Activated CD8-positive, alpha-beta memory T cell treated with anti-CD3 and anti-CD28 coated beads, Interleukin-2, amount 10 ng/mL, durations not matched to agents 7 days and 5 days (primary cell): ENCODE measurements around the gene LRRC28. TPM values are rescaled to one million over a fixed set of nuclear protein-coding genes. Genes with fewer than 3 reads are reported as not detected.

ENCODE experiments used
- ATAC-seq: fragments of 150-1000 bp; cut with Tn5 transposase; one replicate; pipeline ENCODE4 v1.10.0; 2021; ENCODE audit warnings: moderate library complexity
- CTCF ChIA-PET: fragments of 350-600 bp; sonication (Branson Sonifier 250); formaldehyde crosslinking; loops from one replicate; lab custom pipeline; 2021; ENCODE audit warnings: antibody characterized with exemption; lab: Charles Lee
- DNase-seq: peaks from one replicate; pipeline ENCODE4 v3.0.0-alpha.2; 2020
- H3K27ac Mint-ChIP-seq: one replicate; pipeline ENCODE4 v1.8.0; 2021; ENCODE audit warnings: mild to moderate bottlenecking, mixed read lengths
- H3K27me3 Mint-ChIP-seq: one replicate; pipeline ENCODE4 v1.8.0; 2021; ENCODE audit warnings: mixed read lengths
- H3K36me3 Mint-ChIP-seq: one replicate; pipeline ENCODE4 v1.8.0; 2021; ENCODE audit warnings: mild to moderate bottlenecking, mixed read lengths
- H3K4me1 Mint-ChIP-seq: one replicate; pipeline ENCODE4 v1.8.0; 2021; ENCODE audit warnings: mixed read lengths
- H3K4me3 Mint-ChIP-seq: one replicate; pipeline ENCODE4 v1.8.0; 2021; ENCODE audit warnings: mild to moderate bottlenecking, moderate library complexity, mixed read lengths
- H3K9me3 Mint-ChIP-seq: one replicate; pipeline ENCODE4 v1.8.0; 2022; ENCODE audit warnings: low read depth, mixed read lengths
- total RNA-seq, 2 experiments: library from RNA; stranded (reverse); gene quantifications; one replicate each; pipeline ENCODE4 v1.2.3, GENCODE V29; 2021

Gene LRRC28
- total RNA-seq, 2 experiments from 2014 or later = 21.2 to 21.7 TPM

GRCh38 chr15:99343881-99344551 is 92.7 kb downstream of the LRRC28 start:
- ATAC-seq = peak; percentile 36
- Mint-ChIP-seq H3K36me3 (no peaks in the 10 kb centered on the region), H3K4me3 (no peak overlapping the region), H3K27ac (no peak overlapping the region), H3K9me3 (no peaks in the 10 kb centered on the region), H3K4me1 (peaks cover 7% of the 10 kb centered on the region), H3K27me3 (no peaks in the 10 kb centered on the region)
- DNase-seq = no peak
- CTCF ChIA-PET = interaction anchor here (2.7 kb wide), 1 partner anchor 360 kb away, joined by 13 read pairs; no protein-coding TSS in a partner anchor

- ATAC-seq = no peak
- peaks cover 7% of the 10 kb centered on the region for H3K4me1 Mint-ChIP-seq
- CTCF ChIA-PET = interaction anchor here (2.7 kb wide), 1 partner anchor 360 kb away, joined by 13 read pairs; no protein-coding TSS in a partner anchor
- H3K27ac Mint-ChIP-seq = no peak overlapping the region
- H3K9me3 Mint-ChIP-seq = no peaks in the 10 kb centered on the region
- no peak for DNase-seq
- H3K36me3 Mint-ChIP-seq = peaks cover 3% of the 10 kb centered on the region
- H3K4me3 Mint-ChIP-seq = no peak overlapping the region
- H3K27me3 Mint-ChIP-seq = no peaks in the 10 kb centered on the region
Measured at GRCh38 chr15:99344639-99345038, 93.4 kb downstream of the LRRC28 start.

GRCh38 chr15:99345242-99345641 is 94.0 kb downstream of the LRRC28 start:
- no peak for ATAC-seq

GRCh38 chr15:99345832-99346462 is 94.7 kb downstream of the LRRC28 start:
- Mint-ChIP-seq H3K4me3 (no peak overlapping the region), H3K36me3 (peaks cover 3% of the 10 kb centered on the region), H3K4me1 (peaks cover 7% of the 10 kb centered on the region), H3K9me3 (no peaks in the 10 kb centered on the region), H3K27ac (no peak overlapping the region), H3K27me3 (no peaks in the 10 kb centered on the region)
- no peak for DNase-seq
- CTCF ChIA-PET = interaction anchor here (1.5 kb wide), 1 partner anchor 15 kb away, joined by 3 read pairs; no protein-coding TSS in a partner anchor
- ATAC-seq = no peak

More at GRCh38 chr15:99345242-99345641, 94.0 kb downstream of the LRRC28 start:
- no peaks in the 10 kb centered on the region for H3K9me3 Mint-ChIP-seq
- no peak overlapping the region for H3K27ac Mint-ChIP-seq
- no peak overlapping the region for H3K4me3 Mint-ChIP-seq
- H3K36me3 Mint-ChIP-seq = peaks cover 3% of the 10 kb centered on the region
- H3K27me3 Mint-ChIP-seq = no peaks in the 10 kb centered on the region
- DNase-seq = no peak
- peaks cover 7% of the 10 kb centered on the region for H3K4me1 Mint-ChIP-seq
- CTCF ChIA-PET = no interaction called here

GRCh38 chr15:99347574-99347973 is 96.3 kb downstream of the LRRC28 start:
- no peak overlapping the region for H3K27ac Mint-ChIP-seq
- no peak for DNase-seq
- CTCF ChIA-PET = no interaction called here
- no peaks in the 10 kb centered on the region for H3K9me3 Mint-ChIP-seq
- H3K4me3 Mint-ChIP-seq = no peak overlapping the region
- no peak for ATAC-seq
- peaks cover 3% of the 10 kb centered on the region for H3K36me3 Mint-ChIP-seq
- H3K27me3 Mint-ChIP-seq = no peaks in the 10 kb centered on the region
- peaks cover 7% of the 10 kb centered on the region for H3K4me1 Mint-ChIP-seq

GRCh38 chr15:99348412-99348811 is 97.1 kb downstream of the LRRC28 start:
- CTCF ChIA-PET = interaction anchor here (1.1 kb wide), 1 partner anchor 356 kb away, joined by 3 read pairs; no protein-coding TSS in a partner anchor
- no peak overlapping the region for H3K27ac Mint-ChIP-seq
- H3K4me3 Mint-ChIP-seq = no peak overlapping the region
- H3K36me3 Mint-ChIP-seq = peaks cover 3% of the 10 kb centered on the region
- H3K9me3 Mint-ChIP-seq = no peaks in the 10 kb centered on the region
- ATAC-seq = no peak
- no peak for DNase-seq
- H3K4me1 Mint-ChIP-seq = peaks cover 7% of the 10 kb centered on the region
- no peaks in the 10 kb centered on the region for H3K27me3 Mint-ChIP-seq

GRCh38 chr15:99350408-99350807 is 99.1 kb downstream of the LRRC28 start:
- no peak for ATAC-seq
- Mint-ChIP-seq H3K27ac (no peak overlapping the region), H3K27me3 (no peaks in the 10 kb centered on the region), H3K9me3 (no peaks in the 10 kb centered on the region), H3K4me3 (no peak overlapping the region), H3K4me1 (no peaks in the 10 kb centered on the region), H3K36me3 (peaks cover 4% of the 10 kb centered on the region)
- CTCF ChIA-PET = interaction anchor here (0.9 kb wide), 1 partner anchor 9 kb away, joined by 3 read pairs; no protein-coding TSS in a partner anchor
- DNase-seq = no peak

- peaks cover 4% of the 10 kb centered on the region for H3K4me1 Mint-ChIP-seq
- ATAC-seq = no peak
- DNase-seq = no peak
- H3K27me3 Mint-ChIP-seq = no peaks in the 10 kb centered on the region
- CTCF ChIA-PET = no interaction called here
- H3K36me3 Mint-ChIP-seq = peaks cover 11% of the 10 kb centered on the region
- no peak overlapping the region for H3K27ac Mint-ChIP-seq
- no peak overlapping the region for H3K4me3 Mint-ChIP-seq
- H3K9me3 Mint-ChIP-seq = no peaks in the 10 kb centered on the region
Measured at GRCh38 chr15:99359769-99360168, 108.5 kb downstream of the LRRC28 start.

- CTCF ChIA-PET = interaction anchor here (0.8 to 1.0 kb wide), 3 partner anchors 8 to 341 kb away, joined by 3 read pairs; no protein-coding TSS in a partner anchor
- H3K9me3 Mint-ChIP-seq = peaks cover 3% of the 10 kb centered on the region
- peaks cover 16% of the 10 kb centered on the region for H3K36me3 Mint-ChIP-seq
- DNase-seq = no peak
- no peaks in the 10 kb centered on the region for H3K27me3 Mint-ChIP-seq
- ATAC-seq = no peak
- H3K27ac Mint-ChIP-seq = no peak overlapping the region
- H3K4me3 Mint-ChIP-seq = no peak overlapping the region
- peaks cover 4% of the 10 kb centered on the region for H3K4me1 Mint-ChIP-seq
Measured at GRCh38 chr15:99361545-99362185, 110.4 kb downstream of the LRRC28 start.

GRCh38 chr15:99365242-99365641 is 114.0 kb downstream of the LRRC28 start:
- CTCF ChIA-PET = no interaction called here
- no peak for DNase-seq
- Mint-ChIP-seq H3K4me1 (peaks cover 7% of the 10 kb centered on the region), H3K36me3 (peaks cover 40% of the 10 kb centered on the region), H3K4me3 (no peak overlapping the region), H3K27me3 (no peaks in the 10 kb centered on the region), H3K9me3 (peaks cover 8% of the 10 kb centered on the region), H3K27ac (no peak overlapping the region)
- no peak for ATAC-seq

- peaks cover 9% of the 10 kb centered on the region for H3K4me1 Mint-ChIP-seq
- H3K27me3 Mint-ChIP-seq = no peaks in the 10 kb centered on the region
- H3K36me3 Mint-ChIP-seq = peaks cover 41% of the 10 kb centered on the region
- H3K9me3 Mint-ChIP-seq = peaks cover 8% of the 10 kb centered on the region
- DNase-seq = no peak
- CTCF ChIA-PET = no interaction called here
- H3K4me3 Mint-ChIP-seq = no peak overlapping the region
- ATAC-seq = no peak
- no peak overlapping the region for H3K27ac Mint-ChIP-seq
Measured at GRCh38 chr15:99366013-99366412, 114.7 kb downstream of the LRRC28 start.

- H3K27ac Mint-ChIP-seq = no peak overlapping the region
- CTCF ChIA-PET = no interaction called here
Measured at GRCh38 chr15:99368743-99369142, 117.5 kb downstream of the LRRC28 start.

GRCh38 chr15:99369196-99369595 is 117.9 kb downstream of the LRRC28 start:
- ATAC-seq (peak; percentile 33), DNase-seq (peak; percentile 43)
- Mint-ChIP-seq H3K36me3 (peaks cover 34% of the 10 kb centered on the region), H3K9me3 (peaks cover 8% of the 10 kb centered on the region), H3K27me3 (no peaks in the 10 kb centered on the region), H3K27ac (no peak overlapping the region), H3K4me1 (peaks cover 20% of the 10 kb centered on the region), H3K4me3 (no peak overlapping the region)
- CTCF ChIA-PET = interaction anchor here (1.1 kb wide), 1 partner anchor 8 kb away, joined by 3 read pairs; no protein-coding TSS in a partner anchor

More at GRCh38 chr15:99368743-99369142, 117.5 kb downstream of the LRRC28 start:
- Mint-ChIP-seq H3K27me3 (no peaks in the 10 kb centered on the region), H3K36me3 (peaks cover 37% of the 10 kb centered on the region), H3K4me1 (peaks cover 20% of the 10 kb centered on the region), H3K9me3 (peaks cover 8% of the 10 kb centered on the region), H3K4me3 (no peak overlapping the region)
- ATAC-seq (no peak), DNase-seq (no peak)
